A673 (cell line): ENCODE measurements around the gene UBXN6. TPM values are rescaled to one million over a fixed set of nuclear protein-coding genes. Genes with fewer than 3 reads are reported as not detected.

Experiments used
- BruUV-seq: library from RNA; stranded (reverse); fragments of 400-500 nt; replicated peaks from 2 replicates; lab custom pipeline; 2021; lab: Mats Ljungman, UMichigan
- CTCF ChIA-PET: fragments of 300-600 bp; sonication (Branson Sonifier 250); formaldehyde crosslinking; loops from one replicate; lab custom pipeline; 2022; ENCODE audit warnings: antibody characterized with exemption; lab: Charles Lee
- POLR2A ChIA-PET: fragments of 300-600 bp; sonication (Branson Sonifier 250); formaldehyde crosslinking; loops from one replicate; lab custom pipeline; 2022; ENCODE audit warnings: antibody characterized with exemption; ENCODE audit not compliant: low non-redundant PET; lab: Charles Lee
- DNase-seq: peaks from one replicate; pipeline ENCODE4 v3.0.0-alpha.2; 2015; ENCODE audit warnings: low spot score
- H3K27ac ChIP-seq: fragments of 200-600 bp; sonication (generic); 2 replicates; pipeline ENCODE4 v1.5.1; 2016; ENCODE audit warnings: mixed run types, low read depth, mild to moderate bottlenecking, mixed read lengths, antibody characterized with exemption, low read length; ENCODE audit not compliant: poor library complexity, severe bottlenecking
- H3K27me3 ChIP-seq: fragments of 200-600 bp; sonication (generic); replicated peaks from 2 replicates; pipeline ENCODE4 v1.6.1; 2017; ENCODE audit warnings: mixed run types, low read depth, mild to moderate bottlenecking, mixed read lengths, antibody characterized with exemption, low read length; ENCODE audit not compliant: insufficient read depth, poor library complexity
- H3K36me3 ChIP-seq: fragments of 200-600 bp; sonication (generic); 2 replicates; pipeline ENCODE4 v1.6.1; 2016; ENCODE audit warnings: mixed run types, mild to moderate bottlenecking, mixed read lengths, antibody characterized with exemption, low read length; ENCODE audit not compliant: insufficient read depth, poor library complexity, severe bottlenecking
- H3K4me1 ChIP-seq: fragments of 200-600 bp; sonication (generic); 2 replicates; pipeline ENCODE4 v1.6.1; 2017; ENCODE audit warnings: mixed run types, mild to moderate bottlenecking, mixed read lengths, antibody characterized with exemption, low read length; ENCODE audit not compliant: insufficient read depth, poor library complexity, severe bottlenecking
- H3K4me3 ChIP-seq: fragments of 200-600 bp; sonication (generic); 2 replicates; pipeline ENCODE4 v1.5.1; 2016; ENCODE audit warnings: low read depth, mixed run types, mild to moderate bottlenecking, mixed read lengths, low read length; ENCODE audit not compliant: poor library complexity, severe bottlenecking
- H3K9me3 ChIP-seq: fragments of 200-600 bp; sonication (generic); 2 replicates; pipeline ENCODE4 v1.6.1; 2016; ENCODE audit warnings: mixed run types, low read depth, mild to moderate bottlenecking, mixed read lengths, antibody characterized with exemption, low read length; ENCODE audit not compliant: poor library complexity, severe bottlenecking
- CTCF ChIP-seq: fragments of 300-800, 200-600 bp; sonication (generic); conservative IDR thresholded peaks from 2 replicates; pipeline ENCODE4 v1.5.1; 2017; ENCODE audit warnings: low read depth, mild to moderate bottlenecking, antibody characterized with exemption, low read length, moderate library complexity, mixed read lengths
- EZH2 ChIP-seq: fragments of 200-600 bp; sonication (generic); IDR thresholded peaks from 2 replicates; pipeline ENCODE4 v1.6.1; 2017; ENCODE audit warnings: borderline replicate concordance, low read depth, mild to moderate bottlenecking, mixed read lengths, antibody characterized with exemption, low read length; ENCODE audit not compliant: poor library complexity, severe bottlenecking
- intact Hi-C: fragments of 100-400 bp; cut with micrococcal nuclease; formaldehyde crosslinking; loops from one replicate; pipeline ENCODE4 v1.10.0; 2022; ENCODE audit not compliant: unreplicated experiment
- total RNA-seq: library from RNA; stranded (reverse); gene quantifications from 2 replicates; pipeline ENCODE4 v1.2.3, GENCODE V29; 2021

UBXN6 gene
- total RNA-seq, 1 experiment from 2014 or later: 49.1 TPM

- Histone ChIP-seq H3K27me3 (no peaks in the 10 kb centered on the region), H3K4me1 (peaks cover 13% of the 10 kb centered on the region), H3K27ac (peak overlapping the region; percentile 7), H3K4me3 (no peak overlapping the region), H3K36me3 (peaks cover 20% of the 10 kb centered on the region), H3K9me3 (no peaks in the 10 kb centered on the region)
- intact Hi-C loops: no loop called here
- ChIA-PET POLR2A (interaction anchor here (0.6 kb wide), 1 partner anchor 74 kb away, joined by 6 read pairs; no protein-coding TSS in a partner anchor), CTCF (no interaction called here)
- BruUV-seq: no TSS peak
- no peak for TF ChIP-seq EZH2
- DNase-seq: no peak
Measured at GRCh38 chr19:4453232-4454179, 4.1 kb downstream of the UBXN6 start.

- Histone ChIP-seq H3K4me1 (peaks cover 13% of the 10 kb centered on the region), H3K4me3 (no peak overlapping the region), H3K27ac (no peak overlapping the region), H3K36me3 (peaks cover 30% of the 10 kb centered on the region), H3K9me3 (no peaks in the 10 kb centered on the region), H3K27me3 (no peaks in the 10 kb centered on the region)
- DNase-seq: no peak
- POLR2A ChIA-PET: interaction anchor here (0.6 to 0.7 kb wide), 2 partner anchors 37 to 76 kb away, joined by 5 to 6 read pairs; no protein-coding TSS in a partner anchor
- CTCF ChIA-PET: no interaction called here
- TF ChIP-seq EZH2: no peak
- no peak for TF ChIP-seq CTCF
- intact Hi-C loops: no loop called here
- BruUV-seq: no TSS peak
Measured at GRCh38 chr19:4452230-4452990, 5.2 kb downstream of the UBXN6 start.

- H3K27me3 ChIP-seq: no peaks in the 10 kb centered on the region
- intact Hi-C loops: no loop called here
- H3K4me3 ChIP-seq: no peak overlapping the region
- H3K36me3 ChIP-seq: peaks cover 56% of the 10 kb centered on the region
- no peaks in the 10 kb centered on the region for H3K9me3 ChIP-seq
- TF ChIP-seq CTCF (no peak), EZH2 (no peak)
- DNase-seq: no peak
- ChIA-PET POLR2A (interaction anchor here (0.5 kb wide), 1 partner anchor 28 kb away, joined by 5 read pairs; no protein-coding TSS in a partner anchor), CTCF (no interaction called here)
- no peak overlapping the region for H3K27ac ChIP-seq
- no peaks in the 10 kb centered on the region for H3K4me1 ChIP-seq
- no TSS peak for BruUV-seq
Measured at GRCh38 chr19:4449639-4450028, 8.0 kb downstream of the UBXN6 start.
